CD4-positive, alpha-beta T cell treated with Interleukin-2 at 100 ng/mL for 4 hours (primary cell): ENCODE results near the gene KIF19.
A peak's percentile ranks its signal among the peaks of the same experiment; 100 is the strongest.
"Not testable (repeated sequence)": the region's sequence is repeated elsewhere in the genome, so short reads cannot be mapped to it uniquely, and the experiment has no call there.

Source experiments
- DNase-seq: peaks from one replicate; pipeline ENCODE4 v3.0.0-alpha.2; 2020; ENCODE audit warnings: low spot score

The KIF19 gene

GRCh38 chr17:74325743-74326379 is at the start of gene KIF19:
KIF19 (plus strand) TSS chr17:74326226; CDS start chr17:74326350, 124 bp downstream.
- DNase-seq, result peak; percentile 52

GRCh38 chr17:74276541-74277009 is 49.5 kb upstream of the KIF19 start:
- DNase-seq, result no peak

GRCh38 chr17:74277935-74278334 is 48.1 kb upstream of the KIF19 start:
- DNase-seq, result no peak

GRCh38 chr17:74279617-74280016 is 46.4 kb upstream of the KIF19 start:
- DNase-seq, result not testable (repeated sequence)

GRCh38 chr17:74280093-74280513 is 45.9 kb upstream of the KIF19 start:
- DNase-seq, result peak; percentile 83

GRCh38 chr17:74281799-74282198 is 44.2 kb upstream of the KIF19 start:
- no peak for DNase-seq

- DNase-seq, result not testable (repeated sequence)
Measured at GRCh38 chr17:74282274-74282586, 43.8 kb upstream of the KIF19 start.

- DNase-seq, result peak; percentile 80
Measured at GRCh38 chr17:74282587-74283370, 43.2 kb upstream of the KIF19 start.

GRCh38 chr17:74283371-74283673 is 42.7 kb upstream of the KIF19 start:
- no peak for DNase-seq

GRCh38 chr17:74287031-74287602 is 38.9 kb upstream of the KIF19 start:
- no peak for DNase-seq

- no peak for DNase-seq
Measured at GRCh38 chr17:74288785-74289184, 37.2 kb upstream of the KIF19 start.

GRCh38 chr17:74289688-74290087 is 36.3 kb upstream of the KIF19 start:
- DNase-seq, result no peak

- DNase-seq, result no peak
Measured at GRCh38 chr17:74290340-74290739, 35.7 kb upstream of the KIF19 start.

- DNase-seq, result no peak
Measured at GRCh38 chr17:74292495-74292894, 33.5 kb upstream of the KIF19 start.

GRCh38 chr17:74295625-74296547 is 30.1 kb upstream of the KIF19 start:
- no peak for DNase-seq

- DNase-seq, result peak; percentile 60
Measured at GRCh38 chr17:74296548-74296936, 29.5 kb upstream of the KIF19 start.

- no peak for DNase-seq
Measured at GRCh38 chr17:74297941-74298340, 28.1 kb upstream of the KIF19 start.

GRCh38 chr17:74298778-74299177 is 27.2 kb upstream of the KIF19 start:
- no peak for DNase-seq

- no peak for DNase-seq
Measured at GRCh38 chr17:74299226-74300009, 26.6 kb upstream of the KIF19 start.

- DNase-seq, result no peak
Measured at GRCh38 chr17:74303305-74303704, 22.7 kb upstream of the KIF19 start.

- no peak for DNase-seq
Measured at GRCh38 chr17:74304184-74304583, 21.8 kb upstream of the KIF19 start.
